Mesenchymal stem cell (in vitro differentiated cells and primary cell): ENCODE results near the gene RANBP10.

Experiments used
- DNase-seq: peaks from one replicate; pipeline ENCODE4 v3.0.0-alpha.2; 2013
- H2AFZ ChIP-seq: one replicate; pipeline ENCODE4 v1.6.1; 2013; ENCODE audit warnings: low read depth, mild to moderate bottlenecking, control low read depth, inconsistent platforms, low read length, moderate library complexity
- H2AK5ac ChIP-seq: 2 replicates; pipeline ENCODE4 v1.6.1; 2013; ENCODE audit warnings: low read length, moderate library complexity, mild to moderate bottlenecking, inconsistent platforms; ENCODE audit not compliant: severe bottlenecking
- H2BK120ac ChIP-seq: one replicate; pipeline ENCODE4 v1.6.1; 2013; ENCODE audit warnings: low read depth, mild to moderate bottlenecking, inconsistent platforms, low read length, moderate library complexity
- H2BK12ac ChIP-seq, 2 experiments: one replicate each; pipeline ENCODE4 v1.6.1; 2013; ENCODE audit warnings: inconsistent platforms in 2 of 2, low read length in 2 of 2, mild to moderate bottlenecking in 2 of 2, moderate library complexity in 2 of 2, control low read depth in 1 of 2
- H2BK15ac ChIP-seq: one replicate; pipeline ENCODE4 v1.6.1; 2013; ENCODE audit warnings: mild to moderate bottlenecking, low read depth, inconsistent platforms; ENCODE audit not compliant: poor library complexity, severe bottlenecking
- H2BK5ac ChIP-seq: 2 replicates; pipeline ENCODE4 v1.6.1; 2013; ENCODE audit warnings: low read depth, mild to moderate bottlenecking, low read length, control low read depth, inconsistent platforms; ENCODE audit not compliant: poor library complexity, severe bottlenecking
- H3K14ac ChIP-seq, 2 experiments: one replicate each; pipeline ENCODE4 v1.6.1; 2013; ENCODE audit warnings: inconsistent platforms in 2 of 2, low read length in 2 of 2, control low read depth in 1 of 2, mild to moderate bottlenecking in 1 of 2, moderate library complexity in 1 of 2
- H3K18ac ChIP-seq, 2 experiments: one replicate each; pipeline ENCODE4 v1.6.1; 2013; ENCODE audit warnings: inconsistent platforms in 2 of 2, low read length in 2 of 2, control low read depth in 1 of 2, low read depth in 1 of 2, mild to moderate bottlenecking in 1 of 2
- H3K23ac ChIP-seq, 2 experiments: one replicate each; pipeline ENCODE4 v1.6.1; 2013; ENCODE audit warnings: inconsistent platforms in 2 of 2, low read length in 2 of 2, mild to moderate bottlenecking in 2 of 2, moderate library complexity in 2 of 2, control low read depth in 1 of 2
- H3K27ac ChIP-seq: 2 replicates; pipeline ENCODE4 v1.5.1; 2013; ENCODE audit warnings: mild to moderate bottlenecking, moderate library complexity, low read length, control low read depth, inconsistent platforms; ENCODE audit not compliant: poor library complexity, severe bottlenecking
- H3K27me3 ChIP-seq, 2 experiments: 2 replicates each; pipeline versions ENCODE4 v1.6.1 to v1.7.0; 2013; ENCODE audit warnings: low read length in 2 of 2, mild to moderate bottlenecking in 2 of 2, moderate library complexity in 2 of 2, control low read depth in 1 of 2, inconsistent platforms in 1 of 2; ENCODE audit not compliant: control insufficient read depth in 1 of 2, insufficient read depth in 1 of 2
- H3K36me3 ChIP-seq, 2 experiments: 2 replicates each; pipeline versions ENCODE4 v1.6.1 to v1.7.0; 2013; ENCODE audit warnings: low read length in 2 of 2, control low read depth in 1 of 2, inconsistent platforms in 1 of 2, low read depth in 1 of 2, mild to moderate bottlenecking in 1 of 2; ENCODE audit not compliant: insufficient read depth in 2 of 2, control insufficient read depth in 1 of 2
- H3K4ac ChIP-seq, 2 experiments: one replicate each; pipeline ENCODE4 v1.6.1; 2013; ENCODE audit warnings: inconsistent platforms in 2 of 2, low read length in 2 of 2, mild to moderate bottlenecking in 2 of 2, moderate library complexity in 2 of 2, control low read depth in 1 of 2, low read depth in 1 of 2
- H3K4me1 ChIP-seq: 2 replicates; pipeline ENCODE4 v1.6.1; 2013; ENCODE audit warnings: low read depth, low read length, control low read depth; ENCODE audit not compliant: control insufficient read depth, insufficient read depth
- H3K4me2 ChIP-seq: 2 replicates; pipeline ENCODE4 v1.6.1; 2013; ENCODE audit warnings: low read length, mild to moderate bottlenecking, inconsistent platforms; ENCODE audit not compliant: poor library complexity, severe bottlenecking
- H3K4me3 ChIP-seq, 2 experiments: 2 replicates each; pipeline versions ENCODE4 v1.5.1 to v1.7.0; 2013; ENCODE audit warnings: low read length in 2 of 2, mild to moderate bottlenecking in 2 of 2, control low read depth in 1 of 2, low read depth in 1 of 2; ENCODE audit not compliant: insufficient read depth in 1 of 2
- H3K79me1 ChIP-seq: replicated peaks from 2 replicates; pipeline ENCODE4 v1.6.1; 2013; ENCODE audit warnings: mild to moderate bottlenecking, control low read depth, low read length, inconsistent platforms; ENCODE audit not compliant: poor library complexity, severe bottlenecking
- H3K9ac ChIP-seq: 2 replicates; pipeline ENCODE4 v1.7.0; 2013; ENCODE audit warnings: mild to moderate bottlenecking, low read length, moderate library complexity
- H3K9me3 ChIP-seq: 2 replicates; pipeline ENCODE4 v1.7.0; 2013; ENCODE audit warnings: mild to moderate bottlenecking, low read length; ENCODE audit not compliant: control insufficient read depth
- H4K8ac ChIP-seq: one replicate; pipeline ENCODE4 v1.6.1; 2013; ENCODE audit warnings: inconsistent platforms, mild to moderate bottlenecking, low read length, moderate library complexity
- H4K91ac ChIP-seq: one replicate; pipeline ENCODE4 v1.6.1; 2013; ENCODE audit warnings: mild to moderate bottlenecking, low read length, inconsistent platforms
- WGBS: methylation state at CpG from one replicate; pipeline ENCODE4 v1.1.7; 2013; ENCODE audit warnings: mixed read lengths; 5-methylcytosine and 5-hydroxymethylcytosine counted together

Gene RANBP10

GRCh38 chr16:67807148-67807682 is 855 bp upstream of the RANBP10 start:
- no peak overlapping the region for H2BK120ac ChIP-seq
- 50% methylated on average over 20 of the region's 24 CpGs for WGBS
- no peaks in the 10 kb centered on the region for H3K9me3 ChIP-seq
- no peak overlapping the region for H3K27ac ChIP-seq
- H2AFZ ChIP-seq: peak overlapping the region; percentile 19
- no peak overlapping the region for H3K14ac ChIP-seq
- H3K4me3 ChIP-seq: peak overlapping the region; percentile 69 to 100
- peaks cover 13% of the 10 kb centered on the region for H3K4me1 ChIP-seq
- peaks cover 7 to 19% of the 10 kb centered on the region in 2 experiments for H3K36me3 ChIP-seq
- no peak overlapping the region for H2BK15ac ChIP-seq
- H3K9ac ChIP-seq: peak overlapping the region; percentile 95
- H3K18ac ChIP-seq: no peak overlapping the region
- H4K8ac ChIP-seq: peak overlapping the region; percentile 42
- no peaks in the 10 kb centered on the region for H3K27me3 ChIP-seq
- H3K79me1 ChIP-seq: peaks cover 8% of the 10 kb centered on the region
- no peak overlapping the region for H3K23ac ChIP-seq
- H4K91ac ChIP-seq: no peak overlapping the region
- no peak overlapping the region for H2BK5ac ChIP-seq
- H3K4ac ChIP-seq: no peak overlapping the region
- no peak overlapping the region for H2AK5ac ChIP-seq
- H3K4me2 ChIP-seq: peak overlapping the region; percentile 84
- no peak for DNase-seq
- H2BK12ac ChIP-seq: no peak overlapping the region

- H2BK15ac ChIP-seq: no peak overlapping the region
- H3K9me3 ChIP-seq: no peaks in the 10 kb centered on the region
- H3K4me3 ChIP-seq: peak overlapping the region; percentile 86 to 100
Observed at GRCh38 chr16:67805718-67806427, 487 bp downstream of the RANBP10 start.

DNA sequence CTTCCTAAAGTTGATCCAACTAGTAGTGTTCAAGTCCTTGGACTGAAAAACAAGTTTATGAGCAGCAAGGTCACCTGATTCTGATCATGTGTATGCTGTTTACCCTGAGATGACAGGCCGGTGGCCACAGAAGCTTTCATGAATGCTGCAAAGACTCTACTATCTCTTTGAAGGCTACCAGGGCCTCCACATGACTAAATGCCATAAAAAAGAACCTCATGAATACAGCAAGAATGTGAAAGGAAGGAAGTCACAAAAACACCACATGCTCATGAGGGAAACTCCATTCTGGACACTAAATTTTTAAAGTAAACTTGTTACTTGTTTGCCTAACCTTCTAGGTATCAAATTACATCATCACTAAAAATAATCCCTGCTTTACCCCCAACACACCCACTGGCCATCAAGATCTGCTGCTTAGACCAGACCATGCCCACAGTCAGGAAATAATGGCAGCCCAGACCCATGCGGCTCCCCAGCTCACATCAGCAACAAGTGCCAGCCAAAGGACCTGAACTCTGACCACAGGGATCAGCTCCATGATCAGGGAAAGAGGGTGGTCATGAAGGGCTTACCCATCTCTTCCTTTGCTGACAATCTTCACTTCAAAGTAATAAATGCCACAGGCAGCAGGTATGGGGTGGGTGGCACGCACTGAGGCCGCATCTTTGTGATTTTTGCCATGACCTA is 1.4 kb downstream of the RANBP10 start:
- Histone ChIP-seq H3K4ac (no peak overlapping the region), H3K14ac (no peak overlapping the region), H2BK12ac (no peak overlapping the region), H3K18ac (no peak overlapping the region), H3K79me1 (peaks cover 22% of the 10 kb centered on the region), H2AK5ac (no peak overlapping the region), H3K4me2 (peak overlapping the region; percentile 94), H3K9ac (peak overlapping the region; percentile 95), H2AFZ (no peak overlapping the region), H4K91ac (no peak overlapping the region), H4K8ac (no peak overlapping the region), H3K4me1 (peaks cover 14% of the 10 kb centered on the region), H3K9me3 (no peaks in the 10 kb centered on the region), H3K4me3 (peak overlapping the region in 1 of 2 experiments; percentile 100), H3K27ac (no peak overlapping the region), H2BK15ac (no peak overlapping the region), H2BK120ac (no peak overlapping the region), H2BK5ac (no peak overlapping the region), H3K23ac (no peak overlapping the region), H3K36me3 (peaks cover 26% of the 10 kb centered on the region in 2 experiments), H3K27me3 (no peaks in the 10 kb centered on the region)
- WGBS: 79% methylated on average over 4 of the region's 4 CpGs
- peak; percentile 64 for DNase-seq

More at GRCh38 chr16:67805718-67806427, 487 bp downstream of the RANBP10 start:
- H3K14ac ChIP-seq: peak overlapping the region in 1 of 2 experiments; percentile 3
- peak overlapping the region; percentile 94 for H3K4me2 ChIP-seq
- H3K9ac ChIP-seq: peak overlapping the region; percentile 95
- WGBS: under 1% methylated on average over 26 of the region's 26 CpGs
- H3K4me1 ChIP-seq: peaks cover 13% of the 10 kb centered on the region
- H2AK5ac ChIP-seq: no peak overlapping the region
- H2BK12ac ChIP-seq: no peak overlapping the region
- peak overlapping the region in 1 of 2 experiments; percentile 16 for H3K18ac ChIP-seq
- no peak overlapping the region for H4K91ac ChIP-seq
- H2AFZ ChIP-seq: peak overlapping the region; percentile 84
- H3K79me1 ChIP-seq: peaks cover 14% of the 10 kb centered on the region
- no peak overlapping the region for H2BK120ac ChIP-seq
- peak overlapping the region in 1 of 2 experiments; percentile 20 for H3K23ac ChIP-seq
- no peak overlapping the region for H2BK5ac ChIP-seq
- H3K27me3 ChIP-seq: no peaks in the 10 kb centered on the region
- H4K8ac ChIP-seq: peak overlapping the region; percentile 92
- peak overlapping the region; percentile 35 to 84 for H3K4ac ChIP-seq
- DNase-seq: peak; percentile 19
- peaks cover 18 to 26% of the 10 kb centered on the region in 2 experiments for H3K36me3 ChIP-seq
- no peak overlapping the region for H3K27ac ChIP-seq

GRCh38 chr16:67803894-67804293 is 2.5 kb downstream of the RANBP10 start:
- no peak overlapping the region for H3K14ac ChIP-seq
- H4K91ac ChIP-seq: no peak overlapping the region
- no peak overlapping the region for H4K8ac ChIP-seq
- no peak overlapping the region for H2BK12ac ChIP-seq
- H3K9ac ChIP-seq: no peak overlapping the region
- H2BK15ac ChIP-seq: no peak overlapping the region
- no peak for DNase-seq
- H3K9me3 ChIP-seq: no peaks in the 10 kb centered on the region
- H3K79me1 ChIP-seq: peaks cover 23% of the 10 kb centered on the region
- no peak overlapping the region for H2AFZ ChIP-seq
- WGBS: 100% methylated on average over 2 of the region's 3 CpGs
- no peak overlapping the region for H3K4me2 ChIP-seq
- no peak overlapping the region for H3K27ac ChIP-seq
- H2BK120ac ChIP-seq: no peak overlapping the region
- H3K23ac ChIP-seq: no peak overlapping the region
- H3K4ac ChIP-seq: no peak overlapping the region
- no peak overlapping the region for H2AK5ac ChIP-seq
- H3K36me3 ChIP-seq: peaks cover 26% of the 10 kb centered on the region in 2 experiments
- no peak overlapping the region for H3K4me3 ChIP-seq
- H3K4me1 ChIP-seq: peaks cover 14% of the 10 kb centered on the region
- H2BK5ac ChIP-seq: no peak overlapping the region
- no peak overlapping the region for H3K18ac ChIP-seq
- no peaks in the 10 kb centered on the region for H3K27me3 ChIP-seq
